Renal pelvis (tissue), 4 donors: ENCODE data around the gene GPR137C. TPM values are rescaled to one million over a fixed set of nuclear protein-coding genes. Genes with fewer than 3 reads are reported as not detected.

Experiments used
- DNase-seq: peaks from one replicate; pipeline ENCODE4 v3.0.0-alpha.2; 2013
- polyA plus RNA-seq, 3 donors: library from polyadenylated mRNA; unstranded; fragments of 120-200 nt; gene quantifications; one replicate each; pipeline ENCODE4 v1.2.1, GENCODE V29; 2013; ENCODE audit not compliant: insufficient read length in 3 of 3

GPR137C gene
- polyA plus RNA-seq, 3 donors = 6.2 to 9.9 (median 9.4) TPM

DNA sequence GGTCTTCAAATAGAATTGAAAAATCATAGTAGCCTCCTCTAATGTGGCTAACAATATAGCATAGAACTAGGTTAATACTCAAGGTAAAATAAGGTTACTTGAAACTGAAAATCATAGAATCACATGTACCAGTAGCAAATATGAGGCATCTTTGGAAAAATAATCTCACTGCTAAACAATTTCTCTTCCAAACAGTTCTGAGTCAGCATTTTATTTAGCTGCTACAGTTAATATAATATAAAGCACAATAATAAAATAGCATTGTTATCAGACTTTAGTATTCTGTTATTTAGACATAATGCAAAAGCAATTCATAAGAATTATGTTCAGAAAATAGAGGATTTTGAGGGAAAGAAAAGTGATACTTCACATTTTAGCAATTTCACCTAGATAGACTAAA lies 107.7 kb downstream of the GPR137C start:
- no peak for DNase-seq

DNA sequence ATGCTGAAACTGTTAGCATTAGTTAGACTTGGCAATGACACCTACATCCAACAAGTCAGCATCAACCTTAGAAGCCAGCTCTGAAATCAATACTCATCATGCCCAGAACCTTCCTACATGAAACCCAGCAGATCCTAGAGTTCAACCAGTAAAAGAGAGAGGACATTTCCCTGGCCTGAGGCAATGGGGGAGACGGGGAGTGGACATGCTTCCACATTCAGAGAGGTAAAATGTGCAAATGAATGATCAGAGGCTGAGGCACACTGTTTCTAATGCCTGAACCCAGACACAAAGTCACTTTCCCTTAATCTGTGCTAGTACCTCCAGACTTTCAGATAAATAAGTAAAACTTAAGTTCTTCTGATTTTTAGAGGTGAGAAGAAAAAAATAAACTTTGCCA lies 108.2 kb downstream of the GPR137C start:
- no peak for DNase-seq

DNA sequence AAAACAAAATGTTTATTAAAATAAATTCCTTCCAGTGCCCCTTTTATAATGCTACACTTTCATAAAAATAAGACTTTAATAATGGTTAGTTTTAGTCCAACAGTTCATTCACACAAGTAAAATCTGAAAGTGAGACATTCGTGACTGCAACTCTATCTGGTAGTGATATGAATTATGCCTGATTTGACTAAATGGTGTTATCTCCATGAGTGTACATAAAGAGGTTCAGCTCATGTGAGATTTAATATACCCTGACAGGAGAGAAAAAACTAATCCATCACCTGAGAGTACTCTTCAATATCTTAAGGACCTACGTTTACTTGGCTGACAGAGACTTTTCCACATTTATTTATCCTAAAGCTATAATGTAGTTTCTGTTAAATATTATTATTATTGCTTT lies 108.7 kb downstream of the GPR137C start:
- no peak for DNase-seq

DNA sequence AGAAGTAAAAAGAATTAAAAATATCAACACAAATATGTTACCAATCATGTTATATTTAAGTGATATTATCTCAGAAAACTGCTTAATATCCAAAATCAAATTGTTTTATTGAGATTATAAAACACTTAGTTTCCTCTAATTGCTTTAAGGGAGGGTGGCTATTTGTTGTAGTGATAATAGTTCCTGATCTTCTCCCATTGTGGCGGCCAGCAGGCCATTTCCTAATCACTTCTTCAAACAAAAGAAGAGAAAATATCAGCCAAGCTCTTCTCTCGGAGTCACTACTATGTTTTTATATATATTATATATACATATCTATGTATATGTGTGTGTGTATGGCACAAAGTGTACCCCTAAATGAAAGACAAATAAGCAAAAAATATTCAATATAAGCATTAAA lies 111.2 kb downstream of the GPR137C start:
- no peak for DNase-seq

DNA sequence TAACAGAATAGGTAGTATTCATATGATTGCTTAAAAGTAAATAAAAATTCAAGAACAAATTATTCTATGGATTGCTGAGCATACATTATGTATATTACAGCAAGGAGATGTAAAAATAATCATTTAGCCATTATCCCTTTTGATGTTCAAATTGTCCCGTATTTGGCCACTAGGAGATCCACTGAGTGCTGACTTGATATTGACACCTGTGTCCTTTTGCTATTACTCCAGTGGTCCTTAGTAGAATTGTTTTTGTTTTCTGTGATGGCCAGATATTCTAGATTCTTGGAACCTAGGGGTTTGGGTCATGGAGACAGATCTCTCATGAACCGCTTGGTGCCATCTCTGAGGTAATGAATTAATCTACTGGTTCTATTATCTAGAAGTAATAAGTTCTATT lies 126.0 kb downstream of the GPR137C start:
- no peak for DNase-seq

DNA sequence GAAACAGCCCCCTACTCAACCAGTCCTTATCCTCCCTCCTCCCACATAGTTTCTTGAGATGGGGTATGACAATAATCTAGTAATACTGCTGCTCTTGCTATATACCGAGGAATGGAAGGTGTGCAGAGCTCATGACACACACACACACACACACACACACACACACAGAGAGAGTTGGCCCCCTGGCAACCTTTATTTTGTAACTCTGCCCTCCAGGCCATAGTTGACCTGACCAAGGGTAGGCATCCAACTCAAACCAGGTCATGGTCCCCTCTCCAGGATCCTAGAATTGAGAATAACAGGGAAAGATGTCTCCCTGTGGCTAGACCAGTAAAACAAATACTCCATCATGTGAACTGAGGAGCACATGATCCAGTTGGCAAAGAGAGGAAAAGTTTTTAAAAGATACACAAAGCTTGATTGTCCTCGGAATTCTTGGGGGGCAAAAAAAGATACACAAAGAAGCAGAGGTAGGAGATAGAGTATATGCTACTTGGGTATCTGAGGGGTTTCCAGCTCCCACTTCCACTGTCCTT lies 131.4 kb downstream of the GPR137C start:
- DNase-seq = no peak

DNA sequence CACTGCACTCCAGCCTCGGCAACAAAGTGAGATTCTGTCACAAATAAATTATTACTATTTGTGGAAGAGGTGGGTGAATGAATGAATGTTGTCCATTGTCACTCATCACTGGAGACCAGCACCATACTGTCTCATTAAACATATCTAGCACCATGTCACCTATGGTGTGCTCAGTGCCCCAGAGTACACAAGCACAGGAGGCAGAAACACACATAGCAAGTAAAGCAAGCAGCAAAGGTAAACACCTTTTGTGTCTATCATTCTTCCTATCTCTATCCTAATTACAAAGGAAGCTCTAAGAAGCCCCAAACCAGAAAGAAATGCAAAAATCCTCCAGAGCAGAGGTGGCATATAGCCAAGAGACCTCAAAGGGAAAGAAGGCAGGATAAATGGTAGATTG lies 133.5 kb downstream of the GPR137C start:
- DNase-seq = no peak

Other genes starting within 250 kb of the GPR137C start
- 1 to 10 TPM; 6.5 to 7.8 (median 6.6) TPM for gene PTGER2, start 238.5 kb upstream of the GPR137C start, polyA plus RNA-seq
- gene TXNDC16, start 331 bp upstream of the GPR137C start, polyA plus RNA-seq = 10 to 100 TPM; 16.1 to 19.2 (median 18.5) TPM
- gene ERO1A, start 142.7 kb downstream of the GPR137C start, polyA plus RNA-seq = 10 to 100 TPM; 23.2 to 26.5 (median 25.6) TPM
- 100 to 1,000 TPM; 120 to 159 (median 153) TPM for gene PSMC6, start 154.4 kb downstream of the GPR137C start, polyA plus RNA-seq
- gene STYX, start 177.3 kb downstream of the GPR137C start, polyA plus RNA-seq = 10 to 100 TPM; 12.1 to 16.0 (median 15.7) TPM
- 10 to 100 TPM; 27.4 to 32.7 (median 31.8) TPM for gene GNPNAT1, start 238.8 kb downstream of the GPR137C start, polyA plus RNA-seq